GM12878 (cell line): ENCODE results near the gene TBC1D32. TPM values are rescaled to one million over a fixed set of nuclear protein-coding genes. Genes with fewer than 3 reads are reported as not detected.

ENCODE experiments used
- ATAC-seq: fragments of 200-7000 bp; cut with Tn5 transposase; 3 replicates; pipeline ENCODE4 v1.9.1; 2020; ENCODE audit warnings: mild to moderate bottlenecking, moderate library complexity
- BruUV-seq: library from RNA; stranded (reverse); fragments of 400-500 nt; replicated peaks from 2 replicates; lab custom pipeline; 2021; lab: Mats Ljungman, UMichigan
- CTCF ChIA-PET: fragments of 300-600 bp; sonication (Branson Sonifier 250); formaldehyde crosslinking; extraction: SDS; loops from one replicate; lab custom pipeline; 2021; ENCODE audit warnings: inconsistent platforms; lab: Yijun Ruan, JAX
- POLR2A ChIA-PET: fragments of 350-600 bp; formaldehyde crosslinking; extraction: SDS; loops from one replicate; lab custom pipeline; 2021; ENCODE audit warnings: inconsistent platforms; lab: Charles Lee
- RAD21 ChIA-PET: fragments of 300-600 bp; sonication (Branson Sonifier 250); formaldehyde crosslinking; loops from one replicate; lab custom pipeline; 2023; ENCODE audit warnings: antibody characterized with exemption; ENCODE audit not compliant: unreplicated experiment; lab: Charles Lee
- SMC1A ChIA-PET: fragments of 300-600 bp; sonication (Branson Sonifier 250); formaldehyde crosslinking; loops from one replicate; lab custom pipeline; 2023; ENCODE audit not compliant: unreplicated experiment, uncharacterized antibody; lab: Charles Lee
- DNase-seq: peaks from one replicate; pipeline ENCODE4 v3.0.0-alpha.2; 2011; ENCODE audit warnings: low read depth, low spot score
- FAIRE-seq: peaks from 3 replicates; lab custom pipeline; 2011; peaks lifted over from hg19 to GRCh38; lab: Jason Lieb, UNC
- H2AFZ ChIP-seq: 2 replicates; pipeline ENCODE4 v1.6.0; 2011; ENCODE audit warnings: low read depth, low read length, control low read depth; ENCODE audit not compliant: control insufficient read depth
- H3K27ac ChIP-seq: 2 replicates; pipeline ENCODE4 v1.5.1; 2011; ENCODE audit warnings: control low read depth; ENCODE audit not compliant: control insufficient read depth, insufficient read depth
- H3K27me3 ChIP-seq, 2 experiments: replicated peaks in 1 of 2; 2 replicates each; pipeline versions ENCODE4 v1.6.0 to v1.6.1; 2011; ENCODE audit warnings: low read length in 1 of 2; ENCODE audit not compliant: control insufficient read depth in 2 of 2, insufficient read depth in 2 of 2
- H3K36me3 ChIP-seq, 2 experiments: 2 replicates each; pipeline ENCODE4 v1.5.1; 2011; ENCODE audit warnings: low read length in 1 of 2; ENCODE audit not compliant: control insufficient read depth in 2 of 2, insufficient read depth in 2 of 2
- H3K4me1 ChIP-seq: 2 replicates; pipeline ENCODE4 v1.6.1; 2011; ENCODE audit warnings: mild to moderate bottlenecking, low read length, moderate library complexity, mixed read lengths; ENCODE audit not compliant: control insufficient read depth, insufficient read depth
- H3K4me2 ChIP-seq: 2 replicates; pipeline ENCODE4 v1.6.0; 2011; ENCODE audit warnings: control low read depth; ENCODE audit not compliant: control insufficient read depth, insufficient read depth
- H3K4me3 ChIP-seq: fragments of 200-600 bp; sonication (generic); 2 replicates; pipeline ENCODE4 v1.5.1; 2016
- H3K79me2 ChIP-seq: 2 replicates; pipeline ENCODE4 v1.6.0; 2011; ENCODE audit warnings: low read length; ENCODE audit not compliant: control insufficient read depth, insufficient read depth
- H3K9ac ChIP-seq: 2 replicates; pipeline ENCODE4 v1.8.0; 2011; ENCODE audit warnings: low read length, control low read depth, mixed read lengths; ENCODE audit not compliant: control insufficient read depth, insufficient read depth
- H3K9me3 ChIP-seq: replicated peaks from 3 replicates; pipeline ENCODE4 v1.5.1; 2011; ENCODE audit warnings: mild to moderate bottlenecking, low read length; ENCODE audit not compliant: control insufficient read depth, insufficient read depth
- H4K20me1 ChIP-seq: 2 replicates; pipeline ENCODE4 v1.6.0; 2011; ENCODE audit not compliant: control insufficient read depth, insufficient read depth
- E2F4 ChIP-seq: IDR thresholded peaks from 2 replicates; pipeline ENCODE4 v1.6.1; 2012; ENCODE audit warnings: low read depth, low read length, improper control_type of control experiment
- ELK1 ChIP-seq: IDR thresholded peaks from 2 replicates; pipeline ENCODE4 v1.6.1; 2012; ENCODE audit warnings: low read depth, low read length, improper control_type of control experiment
- NBN ChIP-seq: fragments of 450-650 bp; IDR thresholded peaks from 2 replicates; pipeline ENCODE4 v1.6.1; 2016
- NKRF ChIP-seq: fragments of 450-650 bp; conservative IDR thresholded peaks from 2 replicates; pipeline ENCODE4 v1.6.1; 2017; ENCODE audit warnings: mild to moderate bottlenecking, moderate library complexity
- NRF1 ChIP-seq: conservative IDR thresholded peaks from 2 replicates; pipeline ENCODE4 v1.6.1; 2011; ENCODE audit warnings: mild to moderate bottlenecking, low read depth, low read length, improper control_type of control experiment
- PKNOX1 ChIP-seq: fragments of 450-650 bp; IDR thresholded peaks from 2 replicates; pipeline ENCODE4 v1.6.1; 2016; ENCODE audit warnings: mild to moderate bottlenecking
- REST ChIP-seq: IDR thresholded peaks from 2 replicates; pipeline ENCODE4 v1.6.1; 2012; ENCODE audit warnings: mild to moderate bottlenecking, low read depth, low read length
- SKIL ChIP-seq: fragments of 450-650 bp; IDR thresholded peaks from 2 replicates; pipeline ENCODE4 v1.6.1; 2017; ENCODE audit warnings: mild to moderate bottlenecking, low read depth, inconsistent platforms; ENCODE audit not compliant: poor library complexity, severe bottlenecking
- USF2 ChIP-seq: IDR thresholded peaks from 2 replicates; pipeline ENCODE4 v1.6.1; 2011; ENCODE audit warnings: low read depth, low read length, improper control_type of control experiment, borderline replicate concordance
- WGBS: methylation state at CpG from one replicate; pipeline ENCODE4 v1.1.6; 2016; ENCODE audit warnings: low lambda C conversion rate; ENCODE audit not compliant: insufficient replicate concordance, insufficient coverage; ENCODE audit errors: missing lambda C conversion rate; 5-methylcytosine and 5-hydroxymethylcytosine counted together
- in situ Hi-C: fragments of 300-500 bp; cut with MboI; formaldehyde crosslinking; loops from 9 replicates; pipeline ENCODE4 v1.14.3; 2018; ENCODE audit warnings: mixed read lengths
- intact Hi-C: fragments of 100-400 bp; cut with micrococcal nuclease; formaldehyde crosslinking; loops from one replicate; pipeline ENCODE4 v1.14.2; 2022; ENCODE audit not compliant: unreplicated experiment
- polyA plus RNA-seq, 11 experiments: library from polyadenylated mRNA; depleted of rRNA in 4 of 11; unstranded in 6 of 11; stranded (reverse) in 5 of 11; fragments of >200 nt; fragmentation: Nextera tagmentation in 4 of 11; fragmentation: Illumina TruSeq in 1 of 11; extraction: Ambion mirVana in 4 of 11; extraction: Trizol in 1 of 11; gene quantifications; 1 replicate in 1 of 11; 2 replicates in 10 of 11; pipeline versions ENCODE4 v1.2.1 to v1.2.3, GENCODE V29; 2011 to 2016; ENCODE audit warnings: inconsistent platforms in 2 of 11, missing spikeins in 2 of 11, low read depth in 1 of 11
- total RNA-seq, 4 experiments: library from RNA; depleted of rRNA in 3 of 4; stranded (reverse); fragments of >200 nt in 3 of 4; fragmentation: Illumina TruSeq in 1 of 4; extraction: Trizol in 1 of 4; gene quantifications; 2 replicates each; pipeline versions ENCODE4 v1.2.1 to v1.2.3, GENCODE V29; 2013 to 2021

The TBC1D32 gene
- total and polyA plus RNA-seq, 10 of the 15 experiments (the other 5 are each of a cell fraction or from before 2014, with no cell fraction given) = 2.2 to 10.2 (median 4.1) TPM

GRCh38 chr6:121090492-121090891 lies 243.8 kb downstream of the TBC1D32 start:
- in situ Hi-C loops (no loop called here), intact Hi-C loops (no loop called here)
- no peaks in the 10 kb centered on the region for H4K20me1 ChIP-seq
- POLR2A ChIA-PET = no interaction called here
- no peak overlapping the region for H2AFZ ChIP-seq
- no TSS peak for BruUV-seq
- ATAC-seq (no peak), FAIRE-seq (no peak), DNase-seq (no peak)
- CTCF ChIA-PET = no interaction called here
- no peaks in the 10 kb centered on the region for H3K79me2 ChIP-seq
- no peak overlapping the region for H3K27ac ChIP-seq
- H3K36me3 ChIP-seq = no peaks in the 10 kb centered on the region
- H3K4me3 ChIP-seq = no peak overlapping the region
- RAD21 ChIA-PET = no interaction called here
- no peaks in the 10 kb centered on the region for H3K9me3 ChIP-seq
- no peaks in the 10 kb centered on the region for H3K4me1 ChIP-seq
- SMC1A ChIA-PET = interaction anchor here (0.6 to 1.0 kb wide), 2 partner anchors 35 to 39 kb away, joined by 3 read pairs; no protein-coding TSS in a partner anchor
- H3K27me3 ChIP-seq = no peaks in the 10 kb centered on the region
- 95% methylated on average over 1 of the region's 1 CpG for WGBS
- H3K9ac ChIP-seq = no peak overlapping the region
- H3K4me2 ChIP-seq = no peak overlapping the region
- no peak for TF ChIP-seq NRF1
- TF ChIP-seq NBN = no peak
- TF ChIP-seq E2F4 = no peak
- no peak for TF ChIP-seq NKRF
- TF ChIP-seq SKIL = no peak
- no peak for TF ChIP-seq REST
- TF ChIP-seq PKNOX1 = no peak
- no peak for TF ChIP-seq ELK1
- TF ChIP-seq USF2 = no peak
